GM12874 (cell line): ENCODE data around the gene NSRP1.

Source experiments
- CTCF ChIP-seq: IDR thresholded peaks from 2 replicates; pipeline ENCODE4 v1.5.1; 2011; ENCODE audit warnings: low read depth, mild to moderate bottlenecking, control low read depth, low read length, moderate library complexity; ENCODE audit not compliant: insufficient read depth

The NSRP1 gene

DNA sequence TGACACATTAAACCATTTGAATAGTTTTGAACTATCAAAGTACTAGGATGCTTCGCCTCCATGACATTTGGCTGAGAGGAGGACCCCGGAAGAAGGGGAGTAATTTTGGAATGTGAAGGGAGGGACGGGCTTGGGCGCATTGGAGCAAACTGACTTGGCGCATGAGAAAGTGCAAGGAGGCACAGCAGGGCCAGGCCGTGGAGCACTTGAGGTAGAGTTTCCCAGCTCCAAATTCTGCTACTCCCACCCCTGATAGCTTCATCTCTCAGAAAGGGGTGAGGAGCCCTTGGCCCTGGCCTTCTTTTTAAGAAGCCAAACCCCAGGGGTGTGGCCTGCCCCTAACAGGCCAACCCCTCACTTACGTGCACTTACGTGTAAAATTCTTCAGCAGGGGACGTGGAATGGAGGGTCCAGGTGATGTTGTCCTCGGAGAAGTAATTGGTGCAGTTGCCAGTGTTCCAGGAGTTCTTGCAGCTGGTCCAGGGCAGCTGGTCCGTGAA lies 101.2 kb downstream of the NSRP1 start:
- TF ChIP-seq CTCF = no peak

DNA sequence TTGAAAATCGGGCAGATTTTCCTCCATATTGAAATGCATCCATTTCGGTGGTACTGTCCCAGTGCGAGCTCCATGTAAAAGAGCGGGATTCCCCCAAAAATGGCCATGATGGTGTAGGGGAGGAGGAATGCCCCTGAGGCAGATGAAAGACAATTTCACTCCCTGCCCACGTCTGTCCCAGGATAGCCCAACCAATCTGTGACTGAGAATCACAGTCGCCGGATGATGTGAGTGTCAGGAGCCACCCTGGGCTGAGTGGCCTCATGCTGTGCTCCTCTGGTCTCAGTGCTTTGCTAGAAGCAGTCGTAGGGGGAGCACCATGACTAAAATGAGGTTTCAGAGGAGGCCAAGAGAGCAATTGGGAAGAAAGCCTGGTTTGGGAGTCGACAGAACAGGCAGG lies 102.2 kb downstream of the NSRP1 start:
- TF ChIP-seq CTCF = no peak

GRCh38 chr17:30219315-30219714 lies 102.7 kb downstream of the NSRP1 start:
- TF ChIP-seq CTCF = no peak

DNA sequence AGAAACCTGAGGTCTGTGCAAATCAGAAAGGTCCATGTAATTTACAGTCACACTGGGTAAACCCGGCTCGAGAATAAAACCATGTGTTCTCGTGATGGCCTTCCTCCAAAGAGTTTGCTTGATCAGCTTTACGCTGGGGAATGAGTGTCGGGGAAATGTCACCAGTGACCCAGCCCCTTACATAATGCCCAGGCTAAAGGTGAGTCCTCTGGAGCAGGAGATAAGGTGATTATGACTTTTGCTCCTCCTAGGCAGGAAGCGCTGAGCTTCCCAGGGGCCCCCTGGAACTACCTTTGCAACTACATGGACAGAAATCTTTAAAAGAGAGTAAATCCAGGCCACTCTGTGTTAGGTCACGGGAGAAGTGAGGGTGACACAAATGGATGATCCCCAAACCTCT lies 103.2 kb downstream of the NSRP1 start:
- TF ChIP-seq CTCF = no peak

GRCh38 chr17:30220414-30220813 lies 103.8 kb downstream of the NSRP1 start:
- no peak for TF ChIP-seq CTCF

GRCh38 chr17:30221346-30221745 lies 104.7 kb downstream of the NSRP1 start:
- no peak for TF ChIP-seq CTCF

DNA sequence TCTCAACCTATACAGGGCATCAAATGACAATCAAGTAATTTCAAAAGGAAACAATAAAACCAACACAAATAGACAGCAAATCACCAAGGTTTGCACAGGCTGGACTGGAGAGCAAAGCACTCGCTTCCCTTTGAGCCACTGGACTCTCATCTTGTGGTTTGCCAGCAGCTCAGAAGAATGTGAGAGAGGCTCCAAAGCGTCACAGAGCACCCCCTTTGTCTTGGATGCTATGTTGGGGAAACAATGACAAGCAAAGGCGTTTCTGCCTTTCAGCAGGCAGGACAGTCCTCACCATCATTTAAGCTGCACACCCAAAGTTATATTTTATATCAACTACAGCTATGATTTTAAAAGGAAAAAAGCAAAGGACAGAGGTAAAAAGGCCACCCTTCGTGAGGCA lies 105.6 kb downstream of the NSRP1 start:
- TF ChIP-seq CTCF = no peak

DNA sequence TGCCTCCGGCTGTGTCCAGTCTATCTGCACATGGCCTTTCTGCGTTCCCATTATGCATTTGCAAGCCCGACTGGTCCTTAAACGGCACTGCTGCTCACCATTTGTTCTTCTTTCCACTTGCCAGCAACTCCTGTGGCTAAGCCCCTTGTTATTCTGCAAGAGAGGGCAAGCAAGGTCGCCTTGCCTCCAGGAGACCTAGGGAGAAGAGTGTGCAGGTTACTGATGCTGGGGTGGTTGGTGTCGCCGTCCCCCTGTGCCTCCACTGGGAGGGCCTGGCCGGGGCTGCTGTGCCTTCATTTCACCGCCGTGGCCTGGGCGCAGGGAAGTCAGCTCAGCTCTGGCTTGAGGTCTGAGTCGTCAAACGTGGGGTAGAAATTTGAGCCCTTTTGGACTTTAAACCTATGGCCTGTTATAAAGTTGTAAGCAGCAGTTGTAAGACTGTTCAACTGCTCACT lies 106.1 kb downstream of the NSRP1 start:
- TF ChIP-seq CTCF = no peak
